Raji (cell line): Measurements from ENCODE around the gene C17orf75.

Source experiments
- POLR2A ChIP-seq: IDR thresholded peaks from 2 replicates; pipeline ENCODE4 v1.6.1; 2011; ENCODE audit warnings: low read depth, low read length, control low read depth; ENCODE audit not compliant: insufficient read depth

Gene C17orf75

DNA sequence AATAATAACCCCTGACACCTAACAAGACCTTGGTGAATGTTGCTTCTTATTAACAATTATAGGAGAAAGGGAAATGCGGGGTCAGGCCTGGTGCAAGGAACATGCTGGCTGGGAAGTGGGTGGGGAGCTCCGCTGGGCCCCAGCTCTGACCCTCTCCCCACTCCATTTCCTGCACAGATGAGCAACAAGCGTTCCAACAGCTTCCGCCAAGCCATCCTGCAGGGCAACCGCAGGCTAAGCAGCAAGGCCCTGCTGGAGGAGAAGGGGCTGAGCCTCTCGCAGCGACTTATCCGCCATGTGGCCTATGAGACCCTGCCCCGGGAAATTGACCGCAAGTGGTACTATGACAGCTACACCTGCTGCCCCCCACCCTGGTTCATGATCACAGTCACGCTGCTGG is 53.4 kb downstream of the C17orf75 start:
- TF ChIP-seq POLR2A, result no peak

DNA sequence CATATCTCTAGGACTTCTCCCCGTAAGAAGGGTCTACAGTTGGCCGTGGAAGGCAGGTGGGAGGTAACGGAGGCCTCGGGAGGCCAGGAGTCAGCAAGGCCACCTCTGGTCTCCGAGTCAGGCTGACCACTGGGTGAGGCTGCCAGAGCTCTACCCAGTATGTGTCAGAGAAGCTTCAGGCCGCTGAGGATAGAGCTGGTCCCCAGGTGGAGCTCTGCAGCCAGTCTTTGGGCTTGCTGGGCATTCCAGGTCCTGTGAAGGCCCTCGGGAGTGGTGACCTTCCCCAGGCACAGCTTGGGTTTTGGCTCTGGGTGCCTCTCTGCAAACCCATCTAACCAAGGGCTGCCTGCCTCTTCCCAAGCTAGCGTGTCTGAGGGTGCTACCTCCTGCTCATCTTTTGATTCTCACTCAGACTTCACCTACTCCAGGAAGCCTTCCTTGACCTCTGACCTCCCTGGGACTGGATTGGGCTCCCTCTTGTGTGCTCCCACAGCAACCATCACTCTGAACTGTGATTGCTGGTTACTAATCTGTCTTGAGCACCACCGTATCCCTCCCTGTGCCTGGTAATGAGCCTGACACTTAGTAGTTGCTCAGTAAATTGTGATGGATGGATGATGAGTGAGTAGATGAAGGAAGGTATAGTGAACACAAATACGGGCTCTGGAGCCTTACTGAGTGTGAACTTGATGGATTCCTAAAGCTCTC is 54.0 kb downstream of the C17orf75 start:
- TF ChIP-seq POLR2A, result no peak

DNA sequence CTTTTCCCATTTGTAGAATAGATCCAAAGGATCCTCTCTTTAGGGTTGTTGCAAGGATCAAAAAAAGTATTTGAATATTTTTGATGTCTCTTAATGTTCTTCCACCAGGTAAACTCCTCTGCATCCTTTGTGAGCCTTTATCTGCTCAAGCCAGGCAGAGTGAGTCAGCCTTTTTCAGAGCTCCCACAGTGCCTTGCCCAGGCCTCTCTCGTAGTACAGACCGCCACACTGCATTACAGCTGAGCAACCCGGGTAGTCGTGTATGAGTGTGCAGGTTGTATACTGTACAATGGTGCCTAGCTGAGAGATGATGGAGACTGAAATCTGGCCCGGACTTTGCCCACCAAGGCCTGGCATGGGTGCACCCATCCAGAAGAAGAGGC is 55.5 kb downstream of the C17orf75 start:
- no peak for TF ChIP-seq POLR2A

DNA sequence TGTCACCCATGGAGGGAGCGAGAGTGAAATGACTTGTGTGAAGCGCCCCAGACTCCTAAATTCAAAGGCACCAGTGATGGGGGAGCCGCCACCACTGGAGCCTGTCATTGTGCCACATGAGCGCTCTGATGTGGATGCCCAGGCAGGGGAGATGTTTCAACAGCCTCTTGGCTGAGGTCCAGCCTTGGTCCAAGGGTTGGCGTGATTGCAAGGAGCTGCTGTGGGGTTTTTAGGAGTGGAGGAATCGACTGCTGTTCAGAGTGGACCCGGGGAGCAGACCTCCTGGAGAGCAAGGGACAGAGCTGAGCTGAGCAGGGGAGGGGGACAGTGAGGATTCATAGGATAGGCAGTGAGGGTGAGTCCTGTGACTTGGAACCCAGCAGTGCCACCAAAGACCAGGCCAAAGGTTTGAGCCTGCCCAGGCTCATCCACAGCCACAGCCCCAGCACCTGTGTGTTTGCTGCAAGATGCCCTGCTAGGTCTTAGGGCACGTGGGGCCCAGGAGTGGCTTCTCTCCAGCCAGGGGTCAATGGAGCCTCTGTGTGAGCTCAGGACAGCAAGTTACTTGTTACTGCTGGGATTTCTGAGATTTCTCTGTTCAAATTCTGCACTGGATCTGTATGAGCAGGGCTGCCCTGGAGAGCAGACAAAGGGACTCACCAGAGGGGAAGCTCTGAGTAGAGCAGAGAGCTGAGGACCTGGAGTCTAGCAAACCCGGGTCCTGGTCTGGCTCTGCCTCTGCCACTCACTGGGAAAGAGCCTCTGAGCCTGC is 56.0 kb downstream of the C17orf75 start:
- no peak for TF ChIP-seq POLR2A

DNA sequence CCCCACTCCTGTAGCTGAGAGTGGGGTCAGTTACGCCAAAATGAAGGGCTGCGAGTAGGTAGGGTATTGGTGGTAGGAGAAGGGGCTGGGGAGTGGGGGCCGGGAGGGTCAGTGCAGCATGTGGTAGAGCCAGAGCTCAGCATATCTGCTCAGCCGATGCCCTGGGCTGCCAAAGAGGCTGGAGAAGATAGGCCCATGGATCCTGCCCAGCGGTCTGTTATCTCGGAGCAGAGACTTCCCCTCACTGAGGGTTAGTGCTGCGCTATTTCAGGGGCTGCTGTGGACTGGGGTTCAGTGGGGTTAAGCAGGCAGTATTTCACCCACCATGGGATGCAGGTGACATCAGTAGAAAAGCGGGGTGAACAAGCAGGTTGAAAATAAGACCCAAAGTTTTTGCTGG is 56.7 kb downstream of the C17orf75 start:
- TF ChIP-seq POLR2A, result no peak

DNA sequence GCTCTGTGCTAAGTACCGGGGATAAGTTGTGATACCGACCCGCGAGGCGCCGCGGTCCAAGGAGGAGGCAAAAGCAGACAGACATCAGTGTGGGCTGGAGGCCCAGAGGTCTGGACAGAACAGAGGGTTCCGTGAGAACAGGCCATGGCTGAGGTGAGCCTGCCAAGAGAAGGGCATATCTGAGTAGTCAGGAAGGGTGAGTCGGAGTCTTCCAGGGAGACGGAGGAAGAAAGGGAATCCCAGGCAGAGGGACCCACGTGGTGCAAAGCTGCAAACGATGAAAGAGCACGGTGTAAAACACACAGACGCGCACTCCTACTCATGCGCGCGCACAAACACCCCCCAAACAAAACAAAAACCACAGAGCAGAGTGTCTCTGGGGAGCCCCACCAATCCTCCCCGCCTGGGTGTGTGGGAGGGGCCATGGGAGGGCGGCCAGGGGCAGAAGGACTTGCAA is 58.2 kb downstream of the C17orf75 start:
- no peak for TF ChIP-seq POLR2A

DNA sequence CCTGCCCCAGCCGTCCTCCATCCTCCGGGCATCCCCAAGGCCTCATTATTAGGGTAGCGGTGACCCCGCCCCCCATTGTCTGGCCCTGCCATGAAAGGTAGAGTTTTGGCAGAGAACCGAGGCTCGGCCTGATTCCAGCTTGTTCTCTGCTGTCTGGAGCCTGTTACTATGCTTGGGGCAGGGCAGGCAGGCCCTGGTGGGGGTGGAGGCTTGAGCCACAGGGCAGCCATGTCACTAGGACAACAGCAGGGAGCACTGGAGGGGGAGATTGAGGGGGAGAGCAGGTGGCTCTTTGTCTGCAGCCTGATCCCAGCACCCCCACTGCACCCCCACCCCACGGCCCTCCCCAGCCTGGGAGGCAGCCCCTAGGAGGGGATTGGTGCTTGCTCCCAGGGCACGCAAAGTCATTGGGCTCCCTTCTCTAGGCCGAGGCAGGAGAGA is 60.9 kb downstream of the C17orf75 start:
- no peak for TF ChIP-seq POLR2A

DNA sequence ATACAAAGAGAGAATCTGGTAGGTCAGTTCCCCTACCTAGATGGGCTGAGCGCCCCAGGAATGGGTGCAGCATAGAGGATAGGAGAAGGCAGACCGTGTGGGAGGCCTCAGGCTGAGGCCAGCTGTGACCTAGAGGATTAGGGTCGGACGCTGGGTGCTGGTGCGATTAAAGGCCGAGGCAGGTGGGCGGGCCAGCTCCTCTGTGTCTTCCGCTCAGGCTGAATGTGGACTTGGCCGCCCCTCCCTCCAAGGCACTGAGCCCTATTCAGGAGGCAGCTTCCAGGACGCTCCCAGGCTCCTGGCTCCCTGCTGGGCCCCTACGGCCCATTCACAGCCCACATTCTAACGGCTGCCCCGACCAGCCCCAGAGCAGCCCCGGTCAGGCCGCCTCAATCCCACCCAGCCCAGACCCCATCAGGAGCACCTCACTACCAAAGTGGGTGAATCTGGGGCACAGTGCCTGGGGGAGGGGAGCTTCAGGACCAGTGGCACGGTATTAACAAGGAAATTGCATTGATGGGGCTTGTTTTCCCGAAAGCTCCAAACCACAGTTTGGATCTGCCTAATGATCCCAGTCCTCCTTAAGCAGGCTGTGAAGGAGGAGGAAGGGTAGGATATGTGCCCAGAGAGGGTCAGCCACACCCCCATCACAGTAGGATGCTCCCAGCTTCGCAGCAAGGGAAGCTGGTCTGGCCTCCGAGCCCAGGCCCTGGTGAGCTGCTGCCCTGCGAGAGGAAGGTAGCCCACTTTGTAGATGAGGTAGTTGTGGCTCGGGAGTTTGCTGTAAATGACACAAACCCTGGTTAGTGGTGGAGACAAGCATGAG is 61.9 kb downstream of the C17orf75 start:
- TF ChIP-seq POLR2A, result no peak

DNA sequence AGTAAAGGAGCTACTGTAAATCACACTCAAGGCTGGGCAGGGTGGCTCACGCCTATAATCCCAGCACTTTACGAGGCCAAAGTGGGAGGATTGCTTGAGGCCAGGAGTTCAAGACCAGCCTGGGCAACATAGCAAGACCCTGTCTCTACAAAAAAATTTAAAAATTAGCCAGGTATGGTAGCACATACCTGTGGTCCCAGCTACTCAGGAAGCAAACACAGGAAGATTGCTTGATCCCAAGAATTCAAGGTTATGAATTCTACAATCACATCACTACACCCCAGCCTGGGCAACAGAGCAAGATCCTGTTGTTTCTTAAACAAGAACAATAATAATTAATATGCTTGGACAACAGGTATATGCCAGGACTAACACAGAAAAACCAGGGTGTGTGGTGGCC is 63.2 kb downstream of the C17orf75 start:
- TF ChIP-seq POLR2A, result no peak
